GM18499 (cell line): ENCODE results near the gene AGT.
"Not testable (repeated sequence)": the region's sequence is repeated elsewhere in the genome, so short reads cannot be mapped to it uniquely, and the experiment has no call there.

Experiments
- ATAC-seq: cut with Tn5 transposase; IDR thresholded peaks from one replicate; pipeline ENCODE4 v1.9.1; 2021; ENCODE audit warnings: moderate number of reproducible peaks; ENCODE audit not compliant: insufficient read depth, unreplicated experiment

Gene AGT

GRCh38 chr1:230708631-230709580 lies 5.0 kb downstream of the AGT start:
- no peak for ATAC-seq

GRCh38 chr1:230707732-230708630 lies 5.9 kb downstream of the AGT start:
- ATAC-seq = no peak

GRCh38 chr1:230706887-230707731 lies 6.8 kb downstream of the AGT start:
- no peak for ATAC-seq

GRCh38 chr1:230706020-230706699 lies 7.8 kb downstream of the AGT start:
- no peak for ATAC-seq

GRCh38 chr1:230705289-230706019 lies 8.5 kb downstream of the AGT start:
- no peak for ATAC-seq

GRCh38 chr1:230704830-230705229 lies 9.1 kb downstream of the AGT start:
- no peak for ATAC-seq

- no peak for ATAC-seq
Measured at GRCh38 chr1:230703679-230704385, 10.1 kb downstream of the AGT start.

- ATAC-seq = no peak
Measured at GRCh38 chr1:230702934-230703678, 10.8 kb downstream of the AGT start.

GRCh38 chr1:230701895-230702768 lies 11.8 kb downstream of the AGT start:
- ATAC-seq = no peak

- no peak for ATAC-seq
Measured at GRCh38 chr1:230701434-230701833, 12.5 kb downstream of the AGT start.

- ATAC-seq = no peak
Measured at GRCh38 chr1:230700132-230700531, 13.8 kb downstream of the AGT start.

GRCh38 chr1:230699716-230700115 lies 14.2 kb downstream of the AGT start:
- no peak for ATAC-seq

GRCh38 chr1:230698964-230699363 lies 15.0 kb downstream of the AGT start:
- not testable (repeated sequence) for ATAC-seq

- no peak for ATAC-seq
Measured at GRCh38 chr1:230698130-230698529, 15.8 kb downstream of the AGT start.

- ATAC-seq = no peak
Measured at GRCh38 chr1:230696722-230697437, 17.0 kb downstream of the AGT start.

- no peak for ATAC-seq
Measured at GRCh38 chr1:230696218-230696617, 17.7 kb downstream of the AGT start.
